Measurements from ENCODE around the gene CX3CR1.

- TF ChIP-seq GATA2 (IDR thresholded peaks at IDR 0.05; ENCODE audit: low read depth, low read length) (no peak), GATA3 (IDR thresholded peaks at IDR 0.05; ENCODE audit: low read depth, low read length) (no peak)
Observed at GRCh38 chr3:39327053-39327745, 47.4 kb upstream of the CX3CR1 start.

All from SH-SY5Y (cell line).